ENCODE measurements around the gene ZNF503.

The ZNF503 gene

GRCh38 chr10:75401569-75402485, at the start of gene ZNF503:
TSS of gene ZNF503 (minus strand) at chr10:75401764. CDS start at chr10:75401419, 345 bp downstream.
- peak; percentile 62 to 73 for DNase-seq

- DNase-seq, result no peak
Observed at GRCh38 chr10:75450644-75451640, 49.4 kb upstream of the ZNF503 start.

- no peak for DNase-seq
Observed at GRCh38 chr10:75450075-75450445, 48.5 kb upstream of the ZNF503 start.

GRCh38 chr10:75449382-75450074, 48.0 kb upstream of the ZNF503 start:
- no peak for DNase-seq

- no peak for DNase-seq
Observed at GRCh38 chr10:75448166-75448565, 46.6 kb upstream of the ZNF503 start.

- no peak for DNase-seq
Observed at GRCh38 chr10:75446508-75446907, 44.9 kb upstream of the ZNF503 start.

GRCh38 chr10:75444781-75445386, 43.3 kb upstream of the ZNF503 start:
- DNase-seq, result no peak

GRCh38 chr10:75443362-75443761, 41.8 kb upstream of the ZNF503 start:
- DNase-seq, result no peak

GRCh38 chr10:75441682-75442081, 40.1 kb upstream of the ZNF503 start:
- no peak for DNase-seq

GRCh38 chr10:75441196-75441595, 39.6 kb upstream of the ZNF503 start:
- no peak for DNase-seq

- DNase-seq, result no peak
Observed at GRCh38 chr10:75440271-75440793, 38.8 kb upstream of the ZNF503 start.

- DNase-seq, result no peak
Observed at GRCh38 chr10:75439811-75440210, 38.2 kb upstream of the ZNF503 start.

GRCh38 chr10:75438275-75438674, 36.7 kb upstream of the ZNF503 start:
- no peak for DNase-seq

GRCh38 chr10:75437693-75438092, 36.1 kb upstream of the ZNF503 start:
- DNase-seq, result no peak

GRCh38 chr10:75436896-75437295, 35.3 kb upstream of the ZNF503 start:
- no peak for DNase-seq

GRCh38 chr10:75435291-75435690, 33.7 kb upstream of the ZNF503 start:
- no peak for DNase-seq

- DNase-seq, result no peak
Observed at GRCh38 chr10:75434291-75434690, 32.7 kb upstream of the ZNF503 start.

GRCh38 chr10:75433216-75433615, 31.7 kb upstream of the ZNF503 start:
- DNase-seq, result no peak

GRCh38 chr10:75432763-75433162, 31.2 kb upstream of the ZNF503 start:
- DNase-seq, result no peak

- no peak for DNase-seq
Observed at GRCh38 chr10:75432176-75432575, 30.6 kb upstream of the ZNF503 start.

GRCh38 chr10:75431180-75432111, 29.9 kb upstream of the ZNF503 start, which contains the start of gene LRMDA:
TSS of gene LRMDA (plus strand) at chr10:75431624.
- no peak for DNase-seq

Measured in activated T-cell treated with anti-CD3 and anti-CD28 coated beads, Interleukin-2, amount 50 U/mL, for 48 hours (primary cell).